HG03442 (cell line): ENCODE data around the gene ITPR1.
"Not testable (repeated sequence)": the region's sequence is repeated elsewhere in the genome, so short reads cannot be mapped to it uniquely, and the experiment has no call there.

Experiments used
- ATAC-seq: cut with Tn5 transposase; IDR thresholded peaks from one replicate; pipeline ENCODE4 v1.9.1; 2021; ENCODE audit warnings: mild to moderate bottlenecking, moderate library complexity; ENCODE audit not compliant: unreplicated experiment

ITPR1 gene

GRCh38 chr3:4588466-4588865 is 95.3 kb downstream of the ITPR1 start:
- no peak for ATAC-seq

- ATAC-seq: no peak
Observed at GRCh38 chr3:4589475-4590097, 96.4 kb downstream of the ITPR1 start.

- not testable (repeated sequence) for ATAC-seq
Observed at GRCh38 chr3:4590849-4591248, 97.7 kb downstream of the ITPR1 start.

GRCh38 chr3:4591669-4592068 is 98.5 kb downstream of the ITPR1 start:
- ATAC-seq: no peak

- no peak for ATAC-seq
Observed at GRCh38 chr3:4593014-4593413, 99.9 kb downstream of the ITPR1 start.

GRCh38 chr3:4595710-4596113 is 102.6 kb downstream of the ITPR1 start:
- ATAC-seq: no peak

- ATAC-seq: no peak
Observed at GRCh38 chr3:4596612-4597011, 103.5 kb downstream of the ITPR1 start.

- no peak for ATAC-seq
Observed at GRCh38 chr3:4597208-4597985, 104.2 kb downstream of the ITPR1 start.

- ATAC-seq: not testable (repeated sequence)
Observed at GRCh38 chr3:4598232-4598631, 105.1 kb downstream of the ITPR1 start.

- ATAC-seq: no peak
Observed at GRCh38 chr3:4599612-4600011, 106.5 kb downstream of the ITPR1 start.

GRCh38 chr3:4600493-4600892 is 107.3 kb downstream of the ITPR1 start:
- ATAC-seq: no peak

GRCh38 chr3:4601892-4602291 is 108.7 kb downstream of the ITPR1 start:
- ATAC-seq: no peak

GRCh38 chr3:4604693-4605092 is 111.5 kb downstream of the ITPR1 start:
- no peak for ATAC-seq

- ATAC-seq: no peak
Observed at GRCh38 chr3:4606911-4607310, 113.8 kb downstream of the ITPR1 start.

GRCh38 chr3:4613366-4613765 is 120.2 kb downstream of the ITPR1 start:
- ATAC-seq: no peak

GRCh38 chr3:4614070-4614469 is 120.9 kb downstream of the ITPR1 start:
- ATAC-seq: no peak

- no peak for ATAC-seq
Observed at GRCh38 chr3:4614927-4615326, 121.8 kb downstream of the ITPR1 start.

- no peak for ATAC-seq
Observed at GRCh38 chr3:4615750-4616149, 122.6 kb downstream of the ITPR1 start.

- ATAC-seq: no peak
Observed at GRCh38 chr3:4623421-4623999, 130.4 kb downstream of the ITPR1 start.

- ATAC-seq: no peak
Observed at GRCh38 chr3:4627651-4628375, 134.7 kb downstream of the ITPR1 start.
